ENCODE results near the gene AOAH. TPM values are rescaled to one million over a fixed set of nuclear protein-coding genes. Genes with fewer than 3 reads are reported as not detected.

The AOAH gene
- total RNA-seq, 1 donor from 2014 or later: 5.5 TPM

DNA sequence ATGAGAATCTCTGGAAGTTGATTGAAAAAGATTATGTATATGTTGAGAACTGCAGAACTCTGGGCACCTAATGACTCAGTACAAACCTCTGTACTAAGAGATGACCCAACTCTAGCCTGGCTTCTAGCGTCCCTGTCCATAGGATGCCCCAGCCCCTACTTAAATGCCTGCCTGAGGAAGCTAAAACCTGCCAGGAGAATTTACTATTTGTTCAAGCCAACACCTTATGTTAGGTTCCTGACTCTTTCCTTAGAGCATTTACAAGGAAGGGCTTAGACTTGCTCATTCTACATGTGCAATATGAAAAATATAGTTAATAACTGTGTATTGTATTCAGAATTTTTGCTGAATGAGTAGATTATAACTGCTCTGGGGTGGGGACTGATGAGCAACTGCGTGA, 37.5 kb upstream of the AOAH start:
- H3K4me2 ChIP-seq: no peak overlapping the region
- no peaks in the 10 kb centered on the region for H3K79me2 ChIP-seq (ENCODE audit: low read depth)
- no peak overlapping the region for H3K27ac Mint-ChIP-seq
- no peak overlapping the region for H3K4me3 ChIP-seq
- no peak overlapping the region for H2AFZ ChIP-seq (replicated peaks)
- H3K27ac ChIP-seq: no peak overlapping the region
- H3K9me3 Mint-ChIP-seq: no peaks in the 10 kb centered on the region
- no peaks in the 10 kb centered on the region for H4K20me1 ChIP-seq (ENCODE audit: low read depth)
- no peak overlapping the region for H3K4me3 Mint-ChIP-seq
- H3K4me1 Mint-ChIP-seq: peaks cover 5% of the 10 kb centered on the region
- H3K9ac ChIP-seq: no peak overlapping the region
- no peaks in the 10 kb centered on the region for H3K9me3 ChIP-seq (ENCODE audit: low read depth)
- TF ChIP-seq, protein P1, sequence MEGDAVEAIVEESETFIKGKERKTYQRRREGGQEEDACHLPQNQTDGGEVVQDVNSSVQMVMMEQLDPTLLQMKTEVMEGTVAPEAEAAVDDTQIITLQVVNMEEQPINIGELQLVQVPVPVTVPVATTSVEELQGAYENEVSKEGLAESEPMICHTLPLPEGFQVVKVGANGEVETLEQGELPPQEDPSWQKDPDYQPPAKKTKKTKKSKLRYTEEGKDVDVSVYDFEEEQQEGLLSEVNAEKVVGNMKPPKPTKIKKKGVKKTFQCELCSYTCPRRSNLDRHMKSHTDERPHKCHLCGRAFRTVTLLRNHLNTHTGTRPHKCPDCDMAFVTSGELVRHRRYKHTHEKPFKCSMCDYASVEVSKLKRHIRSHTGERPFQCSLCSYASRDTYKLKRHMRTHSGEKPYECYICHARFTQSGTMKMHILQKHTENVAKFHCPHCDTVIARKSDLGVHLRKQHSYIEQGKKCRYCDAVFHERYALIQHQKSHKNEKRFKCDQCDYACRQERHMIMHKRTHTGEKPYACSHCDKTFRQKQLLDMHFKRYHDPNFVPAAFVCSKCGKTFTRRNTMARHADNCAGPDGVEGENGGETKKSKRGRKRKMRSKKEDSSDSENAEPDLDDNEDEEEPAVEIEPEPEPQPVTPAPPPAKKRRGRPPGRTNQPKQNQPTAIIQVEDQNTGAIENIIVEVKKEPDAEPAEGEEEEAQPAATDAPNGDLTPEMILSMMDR (IDR thresholded peaks at IDR 0.05): no peak
- TF ChIP-seq EZH2phosphoT487 (IDR thresholded peaks at IDR 0.05): no peak
- no peak for TF ChIP-seq EZH2 (IDR thresholded peaks at IDR 0.05)
- H3F3A ChIP-seq (ENCODE audit: low read depth): no peaks in the 10 kb centered on the region
- no peaks in the 10 kb centered on the region for H3K27me3 ChIP-seq
- H3K27me3 Mint-ChIP-seq (ENCODE audit: insufficient read depth, low read depth): peaks cover 2% of the 10 kb centered on the region
- DNase-seq (ENCODE audit: low spot score): no peak
- H3K4me1 ChIP-seq: no peaks in the 10 kb centered on the region
- H3K36me3 Mint-ChIP-seq: no peaks in the 10 kb centered on the region
- H3K36me3 ChIP-seq: no peaks in the 10 kb centered on the region

DNA sequence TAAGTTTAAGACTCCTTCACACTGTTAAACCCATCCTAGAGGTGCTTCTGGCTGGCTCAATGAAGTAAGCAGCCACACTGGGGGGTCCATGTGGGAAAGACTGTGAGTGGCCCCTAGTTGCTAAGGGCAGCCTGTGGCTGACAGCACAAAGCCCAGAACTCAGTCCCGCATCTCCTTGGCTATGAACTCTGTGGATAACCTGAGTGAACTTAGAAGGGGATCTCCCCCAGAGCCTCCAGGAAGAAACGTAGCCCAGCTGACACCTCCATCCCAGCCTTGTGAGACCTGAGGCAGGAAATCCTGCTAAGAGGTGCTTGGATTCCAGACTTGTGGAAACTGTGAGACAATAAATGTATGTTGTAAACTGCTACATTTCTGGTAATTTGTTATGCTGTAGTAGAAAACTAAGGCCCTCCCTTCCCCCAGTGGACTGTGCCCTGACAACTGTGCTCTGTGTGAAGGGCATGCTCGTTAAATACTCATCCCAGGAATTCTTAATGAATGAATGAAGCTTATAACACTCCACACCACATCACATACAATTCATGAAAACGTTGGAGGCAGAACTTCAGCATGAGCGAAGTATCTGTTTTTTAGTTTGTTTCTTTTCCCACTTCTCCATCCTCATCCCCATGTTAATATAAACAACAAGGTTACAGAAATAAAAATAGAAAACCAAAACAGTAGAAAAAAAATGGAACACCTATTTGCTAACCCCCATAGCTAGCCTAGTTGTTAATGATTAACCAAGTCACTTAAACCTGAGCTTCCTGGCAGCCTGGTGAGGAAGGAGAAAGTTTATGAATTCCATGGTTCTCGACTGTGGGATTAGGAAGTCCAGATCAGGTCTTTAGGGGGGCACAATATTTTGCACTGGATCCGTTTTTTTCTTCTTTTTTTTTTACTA, 36.8 kb upstream of the AOAH start:
- no peaks in the 10 kb centered on the region for H3F3A ChIP-seq (ENCODE audit: low read depth)
- no peak overlapping the region for H3K27ac Mint-ChIP-seq
- no peak overlapping the region for H3K4me3 ChIP-seq
- H3K36me3 ChIP-seq: no peaks in the 10 kb centered on the region
- no peaks in the 10 kb centered on the region for H3K9me3 Mint-ChIP-seq
- H3K27me3 ChIP-seq: no peaks in the 10 kb centered on the region
- no peaks in the 10 kb centered on the region for H3K79me2 ChIP-seq (ENCODE audit: low read depth)
- peaks cover 4% of the 10 kb centered on the region for H3K27me3 Mint-ChIP-seq (ENCODE audit: insufficient read depth, low read depth)
- H2AFZ ChIP-seq (replicated peaks): no peak overlapping the region
- no peaks in the 10 kb centered on the region for H3K36me3 Mint-ChIP-seq
- no peaks in the 10 kb centered on the region for H3K9me3 ChIP-seq (ENCODE audit: low read depth)
- TF ChIP-seq, protein P1 (IDR thresholded peaks at IDR 0.05): no peak
- no peak for TF ChIP-seq EZH2phosphoT487 (IDR thresholded peaks at IDR 0.05)
- no peak for TF ChIP-seq EZH2 (IDR thresholded peaks at IDR 0.05)
- H3K4me1 Mint-ChIP-seq: peaks cover 9% of the 10 kb centered on the region
- H3K9ac ChIP-seq: no peak overlapping the region
- H3K4me3 Mint-ChIP-seq: no peak overlapping the region
- DNase-seq (ENCODE audit: low spot score): no peak
- H4K20me1 ChIP-seq (ENCODE audit: low read depth): no peaks in the 10 kb centered on the region
- H3K4me1 ChIP-seq: no peaks in the 10 kb centered on the region
- H3K27ac ChIP-seq: no peak overlapping the region
- H3K4me2 ChIP-seq: no peak overlapping the region

DNA sequence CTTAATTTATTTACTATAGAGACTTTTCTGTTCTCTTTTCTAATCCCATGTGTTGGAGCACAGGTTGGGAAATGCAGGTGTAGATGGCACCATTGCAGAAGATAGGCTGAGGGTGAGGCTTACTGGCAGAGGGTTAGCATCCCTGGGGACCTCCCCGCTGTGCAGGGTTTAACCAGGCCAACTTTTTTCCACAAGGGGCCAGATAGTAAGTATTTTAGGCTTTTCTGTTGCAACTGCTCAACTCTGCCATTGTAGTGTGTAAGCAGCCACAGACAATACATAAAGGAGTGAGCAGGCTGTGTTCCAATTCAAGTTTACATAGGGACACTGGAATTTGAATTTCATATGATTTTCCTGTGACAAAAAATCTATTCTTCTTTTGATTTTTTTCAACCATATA, 34.6 kb upstream of the AOAH start:
- Histone ChIP-seq H3K4me1 (no peaks in the 10 kb centered on the region), H2AFZ (replicated peaks) (no peak overlapping the region), H3K27me3 (no peaks in the 10 kb centered on the region), H3F3A (ENCODE audit: low read depth) (no peaks in the 10 kb centered on the region), H3K9me3 (ENCODE audit: low read depth) (no peaks in the 10 kb centered on the region), H3K4me3 (no peak overlapping the region), H3K4me2 (no peak overlapping the region), H4K20me1 (ENCODE audit: low read depth) (no peaks in the 10 kb centered on the region), H3K27ac (no peak overlapping the region), H3K79me2 (ENCODE audit: low read depth) (no peaks in the 10 kb centered on the region), H3K36me3 (no peaks in the 10 kb centered on the region), H3K9ac (no peak overlapping the region)
- H3K4me1 Mint-ChIP-seq: peaks cover 9% of the 10 kb centered on the region
- no peak for DNase-seq (ENCODE audit: low spot score)
- H3K27me3 Mint-ChIP-seq (ENCODE audit: insufficient read depth, low read depth): peaks cover 4% of the 10 kb centered on the region
- H3K9me3 Mint-ChIP-seq: no peaks in the 10 kb centered on the region
- no peak for TF ChIP-seq EZH2 (IDR thresholded peaks at IDR 0.05)
- TF ChIP-seq, protein P1 (IDR thresholded peaks at IDR 0.05): no peak
- no peak for TF ChIP-seq EZH2phosphoT487 (IDR thresholded peaks at IDR 0.05)
- no peak overlapping the region for H3K27ac Mint-ChIP-seq
- no peak overlapping the region for H3K4me3 Mint-ChIP-seq
- no peaks in the 10 kb centered on the region for H3K36me3 Mint-ChIP-seq

Data from neural progenitor cell (in vitro differentiated cells).